K562 (cell line): Measurements from ENCODE around the gene CACNA1A. TPM values are rescaled to one million over a fixed set of nuclear protein-coding genes. Genes with fewer than 3 reads are reported as not detected.
A peak's percentile ranks its signal among the peaks of the same experiment; 100 is the strongest.

Source experiments
- ATAC-seq: fragments of 200-7000 bp; cut with Tn5 transposase; 3 replicates; pipeline ENCODE4 v1.9.1; 2020; ENCODE audit warnings: moderate library complexity
- BruUV-seq: library from RNA; stranded (reverse); fragments of 400-500 nt; replicated peaks from 2 replicates; lab custom pipeline; 2021; lab: Mats Ljungman, UMichigan
- CTCF ChIA-PET: fragments of 300-600 bp; formaldehyde crosslinking; extraction: SDS; loops from one replicate; lab custom pipeline; 2021; ENCODE audit warnings: low intra/inter-chr PET ratio; lab: Yijun Ruan, JAX
- POLR2A ChIA-PET: fragments of 300-600, 350-650 bp; sonication (Branson Sonifier 250); formaldehyde crosslinking; extraction: SDS; loops from one replicate; lab custom pipeline; 2021; ENCODE audit warnings: antibody characterized with exemption, inconsistent platforms; lab: Yijun Ruan, JAX
- DNase-seq, 4 experiments: peaks; one replicate each; pipeline versions ENCODE4 v3.0.0 to v3.0.0-alpha.2; 2011 to 2018; ENCODE audit warnings: low spot score in 3 of 4, mixed read lengths in 3 of 4; ENCODE audit errors: extremely low read depth in 1 of 4
- FAIRE-seq: peaks from 2 replicates; lab custom pipeline; 2011; peaks lifted over from hg19 to GRCh38; lab: Jason Lieb, UNC
- H2AFZ ChIP-seq: 2 replicates; pipeline ENCODE4 v1.6.0; 2011; ENCODE audit warnings: low read depth, low read length, control low read depth, inconsistent platforms
- H3K27ac ChIP-seq: fragments of 200-600 bp; 3 replicates; pipeline ENCODE4 v1.8.0; 2011; ENCODE audit warnings: low read depth, mild to moderate bottlenecking, control low read depth, inconsistent platforms, low read length, moderate library complexity, mixed read lengths; ENCODE audit errors: extremely low read depth
- H3K27me3 ChIP-seq, 2 experiments: fragments of 300-600 bp in 1 of 2; 2 replicates in 1 of 2; 3 replicates in 1 of 2; pipeline versions ENCODE4 v1.6.0 to v1.8.0; 2011; ENCODE audit warnings: inconsistent platforms in 2 of 2, low read length in 2 of 2, mild to moderate bottlenecking in 1 of 2, mixed read lengths in 1 of 2, moderate library complexity in 1 of 2; ENCODE audit not compliant: control insufficient read depth in 2 of 2, insufficient read depth in 2 of 2
- H3K36me3 ChIP-seq: fragments of 300-600 bp; 3 replicates; pipeline ENCODE4 v1.8.0; 2011; ENCODE audit warnings: mild to moderate bottlenecking, low read length, inconsistent platforms; ENCODE audit not compliant: control insufficient read depth, insufficient read depth
- H3K4me1 ChIP-seq, 2 experiments: fragments of 200-600 bp in 1 of 2; replicated peaks in 1 of 2; 2 replicates in 1 of 2; 3 replicates in 1 of 2; pipeline versions ENCODE4 v1.5.1 to v1.8.0; 2011; ENCODE audit warnings: inconsistent platforms in 2 of 2, low read length in 2 of 2, mild to moderate bottlenecking in 1 of 2, mixed read lengths in 1 of 2, moderate library complexity in 1 of 2; ENCODE audit not compliant: control insufficient read depth in 2 of 2, insufficient read depth in 2 of 2
- H3K4me2 ChIP-seq: 2 replicates; pipeline ENCODE4 v1.6.1; 2011; ENCODE audit warnings: low read length, control low read depth, inconsistent platforms, mixed read lengths; ENCODE audit not compliant: insufficient read depth
- H3K4me3 ChIP-seq: fragments of 200-600 bp; sonication (generic), shearing (Covaris generic); 2 replicates; pipeline ENCODE4 v1.5.1; 2016; ENCODE audit warnings: control low read depth, inconsistent platforms
- H3K79me2 ChIP-seq: fragments of 200-600 bp; 3 replicates; pipeline ENCODE4 v1.8.0; 2011; ENCODE audit warnings: low read length, inconsistent platforms; ENCODE audit not compliant: control insufficient read depth, insufficient read depth
- H3K9ac ChIP-seq, 2 experiments: 2 replicates each; pipeline versions ENCODE4 v1.6.0 to v1.6.1; 2011; ENCODE audit warnings: low read depth in 2 of 2, low read length in 2 of 2, control low read depth in 1 of 2, inconsistent platforms in 1 of 2, mild to moderate bottlenecking in 1 of 2, mixed read lengths in 1 of 2; ENCODE audit not compliant: insufficient read depth in 1 of 2
- H3K9me1 ChIP-seq: one replicate; pipeline ENCODE4 v1.6.0; 2011; ENCODE audit warnings: inconsistent platforms, mild to moderate bottlenecking, low read length, moderate library complexity; ENCODE audit not compliant: control insufficient read depth, insufficient read depth
- H3K9me3 ChIP-seq: replicated peaks from 2 replicates; pipeline ENCODE4 v1.5.1; 2011; ENCODE audit warnings: low read depth, low read length, inconsistent platforms; ENCODE audit not compliant: control insufficient read depth, insufficient read depth
- H4K20me1 ChIP-seq: replicated peaks from 2 replicates; pipeline ENCODE4 v1.6.1; 2011; ENCODE audit warnings: low read length, inconsistent platforms, mixed read lengths; ENCODE audit not compliant: control insufficient read depth, insufficient read depth
- CREM ChIP-seq: IDR thresholded peaks from 2 replicates; pipeline ENCODE4 v1.6.1; 2014; ENCODE audit warnings: antibody characterized with exemption, low read depth
- FOXA3 ChIP-seq, 2 experiments: fragments of 450-650 bp in 1 of 2; sonication (generic) in 1 of 2; formaldehyde crosslinking; IDR thresholded peaks in 1 of 2; conservative IDR thresholded peaks in 1 of 2; 2 replicates each; pipeline versions ENCODE4 v1.4.0 to v1.8.0; 2020 to 2022; ENCODE audit warnings: mild to moderate bottlenecking in 2 of 2, missing genetic modification reagents in 1 of 2
- KDM1A ChIP-seq, 2 experiments: fragments of 450-650 bp; IDR thresholded peaks; 2 replicates each; pipeline ENCODE4 v1.6.1; 2016; ENCODE audit warnings: mild to moderate bottlenecking in 2 of 2
- SAFB2 ChIP-seq: fragments of 200-400 bp; formaldehyde crosslinking; IDR thresholded peaks from 2 replicates; pipeline ENCODE4 v1.6.1; 2018; ENCODE audit warnings: borderline replicate concordance, low read length, low read depth, moderate library complexity; ENCODE audit not compliant: severe bottlenecking
- WGBS: fragments of 100-300 bp; shearing (Covaris generic); methylation state at CpG from one replicate; pipeline ENCODE4 v1.1.6; 2016; ENCODE audit warnings: low coverage, mixed read lengths; ENCODE audit not compliant: insufficient coverage; ENCODE audit errors: missing lambda C conversion rate; 5-methylcytosine and 5-hydroxymethylcytosine counted together
- in situ Hi-C: fragments of 300-500 bp; cut with MboI; formaldehyde crosslinking; loops from 4 replicates; pipeline ENCODE4 v1.15.0; 2018; ENCODE audit warnings: inconsistent platforms, mixed read lengths
- intact Hi-C: fragments of 100-400 bp; cut with micrococcal nuclease; formaldehyde crosslinking; loops from 2 replicates; pipeline ENCODE4 v1.14.2; 2022
- polyA plus RNA-seq, 8 experiments: library from polyadenylated mRNA; depleted of rRNA in 4 of 8; stranded (reverse) in 5 of 8; unstranded in 3 of 8; fragments of >200 nt; fragmentation: Nextera tagmentation in 2 of 8; fragmentation: Illumina TruSeq in 1 of 8; extraction: Ambion mirVana in 2 of 8; extraction: Trizol in 1 of 8; gene quantifications; 2 replicates each; pipeline versions ENCODE4 v1.2.1 to v1.2.3, GENCODE V29; 2011 to 2014; ENCODE audit warnings: inconsistent platforms in 1 of 8, missing spikeins in 1 of 8
- total RNA-seq, 7 experiments: library from RNA; depleted of rRNA in 6 of 7; stranded (reverse); fragments of >200 nt in 6 of 7; fragmentation: Illumina TruSeq in 2 of 7; extraction: Trizol in 2 of 7; gene quantifications; 2 replicates each; pipeline versions ENCODE4 v1.2.1 to v1.2.3, GENCODE V29; 2011 to 2021; ENCODE audit warnings: low replicate concordance in 1 of 7

CACNA1A gene
- total and polyA plus RNA-seq, 9 of the 15 experiments (the other 6 are each of a cell fraction or from before 2014, with no cell fraction given): 0.03 to 0.20 (median 0.09) TPM; not detected in 1

- TF ChIP-seq CREM: no peak
- TF ChIP-seq FOXA3 (CRISPR knock-in tag; conservative IDR thresholded peaks at IDR 0.05 in 1 of 2, IDR thresholded peaks at IDR 0.05 in 1 of 2): peak in 1 of 2 experiments; percentile 53; a peak in 1 of 4 replicates
- no peak for TF ChIP-seq SAFB2
- peak in 1 of 2 experiments; percentile 81; a peak in 2 of 4 replicates for TF ChIP-seq KDM1A (IDR thresholded peaks at IDR 0.05)
- Histone ChIP-seq H3K27ac (no peak overlapping the region), H3K27me3 (peaks cover 0 to 43% of the 10 kb centered on the region in 2 experiments; a peak in 3 of 5 replicates), H3K9me3 (no peaks in the 10 kb centered on the region), H2AFZ (no peak overlapping the region), H3K36me3 (no peaks in the 10 kb centered on the region), H3K4me2 (no peak overlapping the region), H3K4me1 (peaks cover 3 to 20% of the 10 kb centered on the region in 2 experiments; a peak in 3 of 5 replicates), H3K9ac (no peak overlapping the region), H3K4me3 (no peak overlapping the region), H4K20me1 (no peaks in the 10 kb centered on the region), H3K79me2 (no peaks in the 10 kb centered on the region), H3K9me1 (no peaks in the 10 kb centered on the region)
- ChIA-PET POLR2A (no interaction called here), CTCF (no interaction called here)
- no TSS peak for BruUV-seq
- no peak for FAIRE-seq
- in situ Hi-C loops: no loop called here
- 46% methylated on average over 9 of the region's 9 CpGs for WGBS
- intact Hi-C loops: no loop called here
- ATAC-seq: no peak
- no peak for DNase-seq
These were observed 265.8 kb downstream of the CACNA1A start for GRCh38 chr19:13240312-13241022.
